Fibroblast of mammary gland (primary cell): ENCODE measurements around the gene GCHFR.
A peak's percentile ranks its signal among the peaks of the same experiment; 100 is the strongest.

Experiments used
- DNase-seq: peaks from one replicate; pipeline ENCODE4 v3.0.0-alpha.2; 2010; ENCODE audit warnings: low read depth
- H3K4me3 ChIP-seq: 2 replicates; pipeline ENCODE4 v1.5.1; 2011; ENCODE audit warnings: low read depth, mild to moderate bottlenecking, low read length, moderate library complexity; ENCODE audit not compliant: control insufficient read depth
- CTCF ChIP-seq: conservative IDR thresholded peaks from 2 replicates; pipeline ENCODE4 v1.5.1; 2011; ENCODE audit warnings: low read depth, low read length, inconsistent platforms; ENCODE audit not compliant: control insufficient read depth, insufficient read depth

GCHFR gene

GRCh38 chr15:40743921-40744814 lies 19.7 kb upstream of the GCHFR start:
- no peak overlapping the region for H3K4me3 ChIP-seq
- DNase-seq: peak; percentile 94
- TF ChIP-seq CTCF: no peak

DNA sequence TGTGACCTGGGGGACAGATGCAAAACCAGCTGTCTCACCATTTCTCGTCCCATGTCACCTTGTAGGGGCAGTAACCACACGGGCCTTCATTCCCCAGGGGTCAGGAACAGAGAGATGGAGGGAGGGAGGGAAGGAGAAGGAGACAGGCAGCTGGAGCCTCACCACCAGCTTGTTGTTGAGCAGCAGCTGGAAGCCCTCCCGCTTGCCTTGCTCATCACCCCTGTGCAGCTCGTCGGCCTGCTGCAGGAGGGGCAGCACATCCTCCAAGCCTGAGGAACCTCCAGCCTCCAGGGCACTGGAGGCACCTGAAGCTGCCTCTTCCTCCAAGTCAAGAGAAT lies 19.1 kb upstream of the GCHFR start:
- no peak overlapping the region for H3K4me3 ChIP-seq
- DNase-seq: no peak
- TF ChIP-seq CTCF: no peak

DNA sequence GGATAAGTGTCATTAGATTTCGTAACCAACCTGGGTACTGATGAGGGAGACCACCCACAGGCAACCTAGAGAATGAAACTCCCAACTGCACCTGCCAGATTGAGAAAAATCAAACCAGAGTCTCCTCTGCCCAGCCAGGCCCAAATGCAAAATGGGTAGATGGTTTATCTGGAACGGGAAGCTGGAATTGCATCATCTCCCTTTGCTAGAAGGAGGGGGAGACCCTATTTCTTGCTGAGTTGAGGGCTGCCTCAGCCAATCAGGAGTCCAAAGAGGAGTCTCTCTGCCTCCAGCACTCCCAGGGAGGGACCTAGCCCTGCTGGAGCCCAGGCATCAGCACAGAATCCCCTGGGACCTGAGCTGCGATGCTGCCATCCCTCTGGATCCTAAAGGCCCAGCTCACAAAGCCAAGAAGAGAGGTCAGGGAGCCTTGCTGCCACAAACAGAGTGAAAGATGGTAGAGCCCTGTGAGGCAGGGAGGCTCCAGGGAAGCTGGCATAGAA lies 16.9 kb upstream of the GCHFR start:
- peak; percentile 36 for DNase-seq
- H3K4me3 ChIP-seq: no peak overlapping the region
- no peak for TF ChIP-seq CTCF

GRCh38 chr15:40747685-40748631 lies 15.9 kb upstream of the GCHFR start:
- no peak overlapping the region for H3K4me3 ChIP-seq
- no peak for TF ChIP-seq CTCF
- no peak for DNase-seq

- TF ChIP-seq CTCF: no peak
- H3K4me3 ChIP-seq: no peak overlapping the region
- no peak for DNase-seq
These were observed 14.7 kb upstream of the GCHFR start for GRCh38 chr15:40749151-40749630.

- no peak for TF ChIP-seq CTCF
- no peak for DNase-seq
These were observed 13.0 kb upstream of the GCHFR start for GRCh38 chr15:40750885-40751284.

More at GRCh38 chr15:40750885-40751284, 13.0 kb upstream of the GCHFR start:
- H3K4me3 ChIP-seq: no peak overlapping the region
